Measurements from ENCODE around the gene KCTD13. TPM values are rescaled to one million over a fixed set of nuclear protein-coding genes. Genes with fewer than 3 reads are reported as not detected.

Gene KCTD13
- total RNA-seq, 1 experiment from 2014 or later, result 40.7 TPM

DNA sequence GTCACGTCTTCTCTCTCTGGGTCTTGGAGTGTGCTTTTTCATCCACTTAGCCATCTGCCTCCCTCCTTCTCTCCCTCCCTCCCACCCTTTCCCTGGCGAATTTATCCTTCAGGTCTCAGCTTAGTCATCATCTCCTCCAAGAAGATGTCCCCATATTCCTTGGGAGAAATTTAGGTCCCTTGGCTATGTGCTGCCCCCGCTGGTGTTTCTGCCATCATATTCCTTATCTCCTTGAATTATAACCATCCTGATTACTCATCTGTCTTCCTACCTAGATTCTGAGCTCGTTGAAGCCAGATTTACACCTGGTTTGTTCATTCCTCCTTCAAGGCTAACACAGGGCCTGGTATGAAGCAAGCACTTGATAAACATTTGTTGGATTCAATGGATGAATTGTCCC lies 31.7 kb downstream of the KCTD13 start (continued):
- TF ChIP-seq YY1 (IDR thresholded peaks at IDR 0.05; ENCODE audit: extremely low read depth, insufficient replicate concordance, low read depth, low read length) (no peak), ZFX (IDR thresholded peaks at IDR 0.05) (no peak), POLR2AphosphoS5 (IDR thresholded peaks at IDR 0.05; ENCODE audit: low read depth, low read length) (no peak), ZNF274 (IDR thresholded peaks at IDR 0.05; ENCODE audit: low read depth, low read length) (no peak), ZBTB33 (IDR thresholded peaks at IDR 0.05; ENCODE audit: extremely low read depth, insufficient replicate concordance, low read length) (no peak)
- TF ChIP-seq, protein P1, sequence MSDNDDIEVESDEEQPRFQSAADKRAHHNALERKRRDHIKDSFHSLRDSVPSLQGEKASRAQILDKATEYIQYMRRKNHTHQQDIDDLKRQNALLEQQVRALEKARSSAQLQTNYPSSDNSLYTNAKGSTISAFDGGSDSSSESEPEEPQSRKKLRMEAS (IDR thresholded peaks at IDR 0.05), result no peak

- no peaks in the 10 kb centered on the region for H3K36me3 ChIP-seq (ENCODE audit: control insufficient read depth in 1 of 2, insufficient read depth in 2 of 2, low read length in 2 of 2)
- ATAC-seq, result no peak
- H3K4me2 ChIP-seq (ENCODE audit: low read length), result no peak overlapping the region
- H3K4me1 ChIP-seq (ENCODE audit: control insufficient read depth in 1 of 2, insufficient read depth in 2 of 2, low read length in 2 of 2), result peaks cover 4 to 6% of the 10 kb centered on the region in 2 experiments
- H3K9me2 ChIP-seq (ENCODE audit: insufficient read depth), result no peaks in the 10 kb centered on the region
- H3K4me3 ChIP-seq (replicated peaks in 1 of 2; ENCODE audit: low read depth in 1 of 2, low read length in 2 of 2), result no peak overlapping the region
- BruUV-seq (replicated peaks), result no TSS peak
- intact Hi-C loops (cut with micrococcal nuclease), result no loop called here
- no peak overlapping the region for H3K9ac ChIP-seq (ENCODE audit: low read length)
- no peaks in the 10 kb centered on the region for H3K79me2 ChIP-seq (ENCODE audit: insufficient read depth, low read length)
- no peaks in the 10 kb centered on the region for H4K20me1 ChIP-seq (ENCODE audit: insufficient read depth)
- H3K27me3 ChIP-seq (ENCODE audit: insufficient read depth, low read length), result no peaks in the 10 kb centered on the region
- no peaks in the 10 kb centered on the region for H3K9me3 ChIP-seq (ENCODE audit: control insufficient read depth in 1 of 2, insufficient read depth in 1 of 2, low read depth in 1 of 2, low read length in 2 of 2)
- ChIA-PET POLR2A (no interaction called here), RAD21 (ENCODE audit: low non-redundant PET in 1 of 2, low total read pairs in 2 of 2, uncharacterized antibody in 2 of 2, unreplicated experiment in 2 of 2) (no interaction called here), CTCF (interaction anchor here (1.2 kb wide), 1 partner anchor 45 kb away, joined by 3 read pairs; no protein-coding TSS in a partner anchor)
- H3K27ac ChIP-seq (ENCODE audit: low read depth, low read length), result no peak overlapping the region
- DNase-seq (ENCODE audit: low read depth, low spot score), result no peak
- TF ChIP-seq POLR2A (IDR thresholded peaks at IDR 0.05; ENCODE audit: borderline replicate concordance, extremely low read depth, insufficient read depth, insufficient read length), result no peak
- TF ChIP-seq SP1 (IDR thresholded peaks at IDR 0.05; ENCODE audit: low read depth), result no peak
- TF ChIP-seq ZBTB33 (IDR thresholded peaks at IDR 0.05; ENCODE audit: extremely low read depth, insufficient replicate concordance, low read length), result no peak
- TF ChIP-seq, protein P2, sequence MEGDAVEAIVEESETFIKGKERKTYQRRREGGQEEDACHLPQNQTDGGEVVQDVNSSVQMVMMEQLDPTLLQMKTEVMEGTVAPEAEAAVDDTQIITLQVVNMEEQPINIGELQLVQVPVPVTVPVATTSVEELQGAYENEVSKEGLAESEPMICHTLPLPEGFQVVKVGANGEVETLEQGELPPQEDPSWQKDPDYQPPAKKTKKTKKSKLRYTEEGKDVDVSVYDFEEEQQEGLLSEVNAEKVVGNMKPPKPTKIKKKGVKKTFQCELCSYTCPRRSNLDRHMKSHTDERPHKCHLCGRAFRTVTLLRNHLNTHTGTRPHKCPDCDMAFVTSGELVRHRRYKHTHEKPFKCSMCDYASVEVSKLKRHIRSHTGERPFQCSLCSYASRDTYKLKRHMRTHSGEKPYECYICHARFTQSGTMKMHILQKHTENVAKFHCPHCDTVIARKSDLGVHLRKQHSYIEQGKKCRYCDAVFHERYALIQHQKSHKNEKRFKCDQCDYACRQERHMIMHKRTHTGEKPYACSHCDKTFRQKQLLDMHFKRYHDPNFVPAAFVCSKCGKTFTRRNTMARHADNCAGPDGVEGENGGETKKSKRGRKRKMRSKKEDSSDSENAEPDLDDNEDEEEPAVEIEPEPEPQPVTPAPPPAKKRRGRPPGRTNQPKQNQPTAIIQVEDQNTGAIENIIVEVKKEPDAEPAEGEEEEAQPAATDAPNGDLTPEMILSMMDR (IDR thresholded peaks at IDR 0.05 in 2 of 3, conservative IDR thresholded peaks at IDR 0.05 in 1 of 3; ENCODE audit: borderline replicate concordance in 1 of 3, insufficient read depth in 1 of 3, low read depth in 2 of 3, low read length in 2 of 3), result no peak
- no peak for TF ChIP-seq RAD21 (IDR thresholded peaks at IDR 0.05; ENCODE audit: low read depth)
- no peak for TF ChIP-seq EGR1 (IDR thresholded peaks at IDR 0.05; ENCODE audit: low read depth)
- TF ChIP-seq CBX3 (IDR thresholded peaks at IDR 0.05; ENCODE audit: low read depth), result no peak
- no peak for TF ChIP-seq ELF1 (IDR thresholded peaks at IDR 0.05; ENCODE audit: borderline replicate concordance, low read depth)
- TF ChIP-seq YY1 (IDR thresholded peaks at IDR 0.05; ENCODE audit: extremely low read depth, insufficient replicate concordance, low read depth, low read length), result no peak
- TF ChIP-seq ZFX (IDR thresholded peaks at IDR 0.05), result no peak
- no peak for TF ChIP-seq EZH2phosphoT487 (IDR thresholded peaks at IDR 0.05; ENCODE audit: borderline replicate concordance)
- no peak for TF ChIP-seq POLR2AphosphoS5 (IDR thresholded peaks at IDR 0.05; ENCODE audit: low read depth, low read length)
- TF ChIP-seq TCF7L2 (IDR thresholded peaks at IDR 0.05; ENCODE audit: borderline replicate concordance, extremely low read depth, insufficient read depth, insufficient read length), result no peak
- TF ChIP-seq JUND (IDR thresholded peaks at IDR 0.05), result no peak
- no peak for TF ChIP-seq ZNF274 (IDR thresholded peaks at IDR 0.05; ENCODE audit: low read depth, low read length)
- TF ChIP-seq FOSL1 (IDR thresholded peaks at IDR 0.05; ENCODE audit: low read depth), result no peak
- no peak for TF ChIP-seq EZH2 (IDR thresholded peaks at IDR 0.05)
- TF ChIP-seq CEBPB (IDR thresholded peaks at IDR 0.05; ENCODE audit: low read depth), result no peak
- TF ChIP-seq, protein P1 (IDR thresholded peaks at IDR 0.05), result no peak
- H2AFZ ChIP-seq (ENCODE audit: low read depth, low read length, poor library complexity, severe bottlenecking), result no peak overlapping the region
These were observed 32.5 kb downstream of the KCTD13 start for GRCh38 chr16:29893553-29893952.

Measured in HCT116 (cell line).